Neural progenitor cell (in vitro differentiated cells): ENCODE results near the gene SLC2A13. TPM values are rescaled to one million over a fixed set of nuclear protein-coding genes. Genes with fewer than 3 reads are reported as not detected.

Experiments
- DNase-seq: peaks from one replicate; pipeline ENCODE4 v3.0.0-alpha.2; 2016; ENCODE audit warnings: low spot score
- H2AFZ ChIP-seq: fragments of 200-600 bp; sonication (generic); replicated peaks from 2 replicates; pipeline ENCODE4 v1.6.1; 2016; ENCODE audit warnings: antibody characterized with exemption
- H3F3A ChIP-seq: fragments of 200-600 bp; sonication (generic); 2 replicates; pipeline ENCODE4 v1.6.1; 2016; ENCODE audit warnings: antibody characterized with exemption, low read depth
- H3K27ac ChIP-seq: fragments of 200-600 bp; sonication (generic); 2 replicates; pipeline ENCODE4 v1.5.1; 2016; ENCODE audit warnings: mild to moderate bottlenecking
- H3K27me3 ChIP-seq: fragments of 200-600 bp; sonication (generic); 2 replicates; pipeline ENCODE4 v1.6.1; 2016; ENCODE audit warnings: mild to moderate bottlenecking, moderate library complexity
- H3K36me3 ChIP-seq: fragments of 200-600 bp; sonication (generic); 2 replicates; pipeline ENCODE4 v1.5.1; 2016
- H3K4me1 ChIP-seq: fragments of 200-600 bp; sonication (generic); 2 replicates; pipeline ENCODE4 v1.6.1; 2016; ENCODE audit warnings: mixed run types
- H3K4me2 ChIP-seq: fragments of 200-600 bp; sonication (generic); 2 replicates; pipeline ENCODE4 v1.6.1; 2016
- H3K4me3 ChIP-seq: fragments of 200-600 bp; sonication (generic); 2 replicates; pipeline ENCODE4 v1.5.1; 2016
- H3K79me2 ChIP-seq: fragments of 200-600 bp; sonication (generic); 2 replicates; pipeline ENCODE4 v1.6.1; 2016; ENCODE audit warnings: low read depth
- H3K9ac ChIP-seq: fragments of 200-600 bp; sonication (generic); 2 replicates; pipeline ENCODE4 v1.6.1; 2016
- H3K9me3 ChIP-seq: fragments of 200-600 bp; sonication (generic); 2 replicates; pipeline ENCODE4 v1.5.1; 2016; ENCODE audit warnings: low read depth
- H4K20me1 ChIP-seq: fragments of 200-600 bp; sonication (generic); 2 replicates; pipeline ENCODE4 v1.6.1; 2016; ENCODE audit warnings: low read depth
- H3K27ac Mint-ChIP-seq: 3 replicates; pipeline ENCODE4 v1.8.0; 2021; ENCODE audit warnings: mixed read lengths
- H3K27me3 Mint-ChIP-seq: 2 replicates; pipeline ENCODE4 v1.8.0; 2022; ENCODE audit warnings: low read depth, mild to moderate bottlenecking, inconsistent platforms, moderate library complexity, mixed read lengths; ENCODE audit not compliant: insufficient read depth
- H3K36me3 Mint-ChIP-seq: 3 replicates; pipeline ENCODE4 v1.8.0; 2021; ENCODE audit warnings: mixed read lengths
- H3K4me1 Mint-ChIP-seq: 3 replicates; pipeline ENCODE4 v1.8.0; 2021; ENCODE audit warnings: mixed read lengths
- H3K4me3 Mint-ChIP-seq: 3 replicates; pipeline ENCODE4 v1.8.0; 2021; ENCODE audit warnings: mild to moderate bottlenecking, moderate library complexity, mixed read lengths
- H3K9me3 Mint-ChIP-seq: 3 replicates; pipeline ENCODE4 v1.8.0; 2020; ENCODE audit warnings: mixed read lengths
- CTCF ChIP-seq: fragments of 200-600 bp; sonication (generic); IDR thresholded peaks from 2 replicates; pipeline ENCODE4 v1.5.1; 2017; ENCODE audit warnings: antibody characterized with exemption, mild to moderate bottlenecking
- EZH2 ChIP-seq: fragments of 200-600 bp; sonication (generic); IDR thresholded peaks from 2 replicates; pipeline ENCODE4 v1.6.1; 2017; ENCODE audit warnings: antibody characterized with exemption, mild to moderate bottlenecking, moderate library complexity
- EZH2phosphoT487 ChIP-seq: fragments of 200-600 bp; sonication (generic); IDR thresholded peaks from 2 replicates; pipeline ENCODE4 v1.6.1; 2017; ENCODE audit warnings: antibody characterized with exemption
- total RNA-seq: library from RNA; depleted of rRNA; stranded (reverse); fragments of >200 nt; gene quantifications from 2 replicates; pipeline ENCODE4 v1.2.3, GENCODE V29; 2015; ENCODE audit warnings: low replicate concordance

Gene SLC2A13
- total RNA-seq, 1 donor from 2014 or later, result 11.1 TPM

GRCh38 chr12:40145896-40146295 is 40.0 kb upstream of the SLC2A13 start:
- no peak for TF ChIP-seq CTCF
- TF ChIP-seq EZH2phosphoT487, result no peak
- TF ChIP-seq EZH2, result no peak
- Histone ChIP-seq H4K20me1 (no peaks in the 10 kb centered on the region), H3K4me3 (no peak overlapping the region), H3F3A (peaks cover 7% of the 10 kb centered on the region), H3K4me1 (no peaks in the 10 kb centered on the region), H3K79me2 (no peaks in the 10 kb centered on the region), H2AFZ (no peak overlapping the region), H3K36me3 (no peaks in the 10 kb centered on the region), H3K27me3 (no peaks in the 10 kb centered on the region), H3K9ac (no peak overlapping the region), H3K27ac (no peak overlapping the region), H3K4me2 (no peak overlapping the region), H3K9me3 (no peaks in the 10 kb centered on the region)
- DNase-seq, result peak; percentile 8
- Mint-ChIP-seq H3K27ac (no peak overlapping the region), H3K9me3 (peaks cover 2% of the 10 kb centered on the region), H3K27me3 (peaks cover 2% of the 10 kb centered on the region), H3K4me1 (peaks cover 3% of the 10 kb centered on the region), H3K36me3 (no peaks in the 10 kb centered on the region), H3K4me3 (no peak overlapping the region)

GRCh38 chr12:40144023-40144422 is 38.1 kb upstream of the SLC2A13 start:
- peaks cover 3% of the 10 kb centered on the region for H3K4me1 Mint-ChIP-seq
- no peak for DNase-seq

DNA sequence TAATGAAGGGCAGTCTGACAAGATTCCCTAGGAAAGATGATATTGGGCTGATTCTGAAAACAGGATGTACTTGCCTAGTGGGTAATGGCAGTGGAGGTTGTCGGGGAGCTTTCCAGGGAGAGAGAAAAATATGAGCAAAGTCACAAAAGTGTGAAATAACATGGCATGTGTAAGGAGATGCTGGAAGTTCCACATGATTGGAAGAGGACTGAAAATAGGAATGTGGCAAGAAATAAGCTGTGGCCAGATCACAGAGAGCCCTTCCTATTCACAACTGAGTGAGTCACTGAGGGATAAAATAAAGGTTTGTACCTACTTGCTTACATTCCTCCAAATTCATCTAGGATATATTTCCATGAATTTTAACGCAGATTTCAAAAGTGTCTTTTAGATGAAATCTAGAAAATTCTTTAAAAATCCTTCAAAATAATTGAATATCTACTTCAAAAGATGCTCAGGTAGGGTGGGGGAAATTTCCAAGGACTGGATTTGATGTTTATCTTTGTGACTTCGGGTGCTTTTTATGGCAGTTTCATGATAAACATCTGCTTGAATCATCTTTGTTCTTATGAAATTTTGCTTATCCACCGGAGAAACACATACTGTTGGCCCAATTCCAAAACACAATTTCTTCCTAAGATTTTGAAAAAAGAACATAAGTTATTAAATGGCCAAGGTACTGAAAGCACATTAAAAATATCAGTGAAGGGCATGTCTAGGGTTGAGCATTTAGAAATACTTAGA is 36.3 kb upstream of the SLC2A13 start:
- no peaks in the 10 kb centered on the region for H3K36me3 ChIP-seq
- H3K4me1 Mint-ChIP-seq, result peaks cover 10% of the 10 kb centered on the region
- TF ChIP-seq CTCF (no peak), EZH2 (no peak), EZH2phosphoT487 (no peak)
- no peaks in the 10 kb centered on the region for H3K36me3 Mint-ChIP-seq
- no peak overlapping the region for H3K9ac ChIP-seq
- H2AFZ ChIP-seq, result no peak overlapping the region
- no peak overlapping the region for H3K4me3 Mint-ChIP-seq
- peaks cover 5% of the 10 kb centered on the region for H3F3A ChIP-seq
- H3K79me2 ChIP-seq, result no peaks in the 10 kb centered on the region
- H3K27ac Mint-ChIP-seq, result no peak overlapping the region
- H4K20me1 ChIP-seq, result no peaks in the 10 kb centered on the region
- no peaks in the 10 kb centered on the region for H3K4me1 ChIP-seq
- no peak for DNase-seq
- no peaks in the 10 kb centered on the region for H3K27me3 Mint-ChIP-seq
- no peaks in the 10 kb centered on the region for H3K9me3 Mint-ChIP-seq
- no peaks in the 10 kb centered on the region for H3K9me3 ChIP-seq
- no peak overlapping the region for H3K27ac ChIP-seq
- no peak overlapping the region for H3K4me3 ChIP-seq
- H3K4me2 ChIP-seq, result no peak overlapping the region
- H3K27me3 ChIP-seq, result no peaks in the 10 kb centered on the region

More at GRCh38 chr12:40144023-40144422, 38.1 kb upstream of the SLC2A13 start:
- H4K20me1 ChIP-seq, result no peaks in the 10 kb centered on the region
- no peak overlapping the region for H3K4me3 ChIP-seq
- no peak overlapping the region for H2AFZ ChIP-seq
- no peaks in the 10 kb centered on the region for H3K36me3 Mint-ChIP-seq
- H3K36me3 ChIP-seq, result no peaks in the 10 kb centered on the region
- no peaks in the 10 kb centered on the region for H3K9me3 Mint-ChIP-seq
- no peaks in the 10 kb centered on the region for H3K79me2 ChIP-seq
- no peak overlapping the region for H3K27ac Mint-ChIP-seq
- H3K4me3 Mint-ChIP-seq, result no peak overlapping the region
- no peak overlapping the region for H3K4me2 ChIP-seq
- peaks cover 7% of the 10 kb centered on the region for H3F3A ChIP-seq
- no peaks in the 10 kb centered on the region for H3K27me3 ChIP-seq
- H3K27ac ChIP-seq, result no peak overlapping the region
- no peaks in the 10 kb centered on the region for H3K9me3 ChIP-seq
- H3K4me1 ChIP-seq, result no peaks in the 10 kb centered on the region
- TF ChIP-seq CTCF (no peak), EZH2phosphoT487 (no peak), EZH2 (no peak)
- H3K9ac ChIP-seq, result no peak overlapping the region
- no peaks in the 10 kb centered on the region for H3K27me3 Mint-ChIP-seq
